Osteocyte (in vitro differentiated cells): ENCODE results near the gene TAS1R2. TPM values are rescaled to one million over a fixed set of nuclear protein-coding genes. Genes with fewer than 3 reads are reported as not detected.
"Not testable (repeated sequence)": the region's sequence is repeated elsewhere in the genome, so short reads cannot be mapped to it uniquely, and the experiment has no call there.

Experiments used
- DNase-seq: peaks from one replicate; pipeline ENCODE4 v3.0.0; 2021; ENCODE audit warnings: mixed read lengths; ENCODE audit not compliant: unreplicated experiment; ENCODE audit errors: extremely low spot score
- H3K27ac Mint-ChIP-seq: one replicate; pipeline ENCODE4 v1.8.0; 2021; ENCODE audit warnings: mild to moderate bottlenecking, mixed read lengths; ENCODE audit not compliant: unreplicated experiment
- H3K27me3 Mint-ChIP-seq: one replicate; pipeline ENCODE4 v1.8.0; 2021; ENCODE audit warnings: mixed read lengths; ENCODE audit not compliant: unreplicated experiment
- H3K36me3 Mint-ChIP-seq: one replicate; pipeline ENCODE4 v1.8.0; 2021; ENCODE audit warnings: mixed read lengths; ENCODE audit not compliant: unreplicated experiment
- H3K4me1 Mint-ChIP-seq: one replicate; pipeline ENCODE4 v1.8.0; 2021; ENCODE audit warnings: mixed read lengths; ENCODE audit not compliant: unreplicated experiment
- H3K4me3 Mint-ChIP-seq: one replicate; pipeline ENCODE4 v1.8.0; 2021; ENCODE audit warnings: mild to moderate bottlenecking, moderate library complexity, mixed read lengths; ENCODE audit not compliant: unreplicated experiment
- H3K9me3 Mint-ChIP-seq: one replicate; pipeline ENCODE4 v1.8.0; 2021; ENCODE audit warnings: mixed read lengths; ENCODE audit not compliant: unreplicated experiment
- total RNA-seq: library from RNA; stranded (reverse); gene quantifications from 2 replicates; pipeline ENCODE4 v1.2.1, GENCODE V29; 2021
- TF ChIP-seq, protein P1 (sequence below): fragments of 200-600 bp; sonication (generic); IDR thresholded peaks from 2 replicates; pipeline ENCODE4 v1.5.0; 2021; ENCODE audit warnings: antibody characterized with exemption, mild to moderate bottlenecking, moderate library complexity

The TAS1R2 gene
- total RNA-seq, 1 donor from 2014 or later: not detected

DNA sequence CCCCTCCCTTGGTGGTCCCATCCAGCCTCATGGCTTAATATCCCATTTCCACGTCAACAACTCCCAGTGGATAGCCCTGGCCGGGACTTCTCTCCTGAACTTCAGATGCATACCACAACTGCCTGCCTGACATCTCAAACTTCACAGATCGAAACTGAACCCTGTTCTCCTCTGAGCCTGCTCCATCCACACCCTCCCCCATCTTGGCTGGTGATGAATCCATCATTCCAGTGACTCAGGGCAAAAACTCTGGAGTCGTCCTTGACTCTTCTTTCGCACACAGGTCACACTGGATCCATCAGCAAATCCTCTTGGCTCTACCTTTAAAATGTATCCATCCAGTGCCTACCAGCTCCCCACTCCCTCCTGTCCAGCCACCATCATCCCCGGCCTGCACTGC is 3.9 kb downstream of the TAS1R2 start:
- no peaks in the 10 kb centered on the region for H3K27me3 Mint-ChIP-seq
- H3K4me1 Mint-ChIP-seq: no peaks in the 10 kb centered on the region
- no peak overlapping the region for H3K27ac Mint-ChIP-seq
- H3K9me3 Mint-ChIP-seq: no peaks in the 10 kb centered on the region
- TF ChIP-seq, protein P1, sequence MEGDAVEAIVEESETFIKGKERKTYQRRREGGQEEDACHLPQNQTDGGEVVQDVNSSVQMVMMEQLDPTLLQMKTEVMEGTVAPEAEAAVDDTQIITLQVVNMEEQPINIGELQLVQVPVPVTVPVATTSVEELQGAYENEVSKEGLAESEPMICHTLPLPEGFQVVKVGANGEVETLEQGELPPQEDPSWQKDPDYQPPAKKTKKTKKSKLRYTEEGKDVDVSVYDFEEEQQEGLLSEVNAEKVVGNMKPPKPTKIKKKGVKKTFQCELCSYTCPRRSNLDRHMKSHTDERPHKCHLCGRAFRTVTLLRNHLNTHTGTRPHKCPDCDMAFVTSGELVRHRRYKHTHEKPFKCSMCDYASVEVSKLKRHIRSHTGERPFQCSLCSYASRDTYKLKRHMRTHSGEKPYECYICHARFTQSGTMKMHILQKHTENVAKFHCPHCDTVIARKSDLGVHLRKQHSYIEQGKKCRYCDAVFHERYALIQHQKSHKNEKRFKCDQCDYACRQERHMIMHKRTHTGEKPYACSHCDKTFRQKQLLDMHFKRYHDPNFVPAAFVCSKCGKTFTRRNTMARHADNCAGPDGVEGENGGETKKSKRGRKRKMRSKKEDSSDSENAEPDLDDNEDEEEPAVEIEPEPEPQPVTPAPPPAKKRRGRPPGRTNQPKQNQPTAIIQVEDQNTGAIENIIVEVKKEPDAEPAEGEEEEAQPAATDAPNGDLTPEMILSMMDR: no peak
- H3K36me3 Mint-ChIP-seq: no peaks in the 10 kb centered on the region
- no peak for DNase-seq
- H3K4me3 Mint-ChIP-seq: no peak overlapping the region

DNA sequence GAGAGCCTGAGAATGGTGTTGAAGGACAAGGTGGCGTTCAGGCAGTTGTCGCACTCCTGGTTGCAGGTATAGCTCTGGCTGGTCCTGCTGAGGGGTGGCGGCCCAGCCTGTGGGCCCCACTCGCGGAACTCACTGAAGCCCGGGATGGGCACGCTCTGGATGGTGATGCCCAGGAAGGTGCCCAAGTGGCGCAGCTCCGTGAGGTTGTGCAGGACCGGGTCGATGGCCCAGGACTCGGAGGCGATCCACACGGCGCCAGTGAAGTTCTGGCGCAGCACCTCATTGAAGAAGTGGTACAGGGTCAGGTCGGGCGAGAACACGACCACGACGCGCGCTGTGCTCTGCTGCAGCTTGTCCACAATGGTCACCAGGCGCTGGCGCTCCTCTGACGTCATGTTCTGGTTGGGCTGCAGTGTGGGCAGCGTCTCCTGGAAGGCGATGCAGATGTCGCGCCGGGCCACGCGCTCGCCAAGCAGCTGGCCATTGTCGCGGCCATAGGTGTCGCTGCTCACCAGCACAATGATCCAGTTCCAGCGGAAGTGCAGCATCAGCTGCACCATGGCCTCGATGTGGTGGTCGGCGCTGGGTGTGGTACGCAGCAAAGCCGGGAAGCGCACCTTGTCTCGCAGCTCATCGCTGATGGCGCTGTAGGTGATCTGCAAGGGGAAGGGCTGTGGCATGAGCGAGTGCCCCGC is 5.0 kb downstream of the TAS1R2 start:
- Mint-ChIP-seq H3K36me3 (no peaks in the 10 kb centered on the region), H3K27ac (no peak overlapping the region), H3K27me3 (no peaks in the 10 kb centered on the region), H3K4me1 (no peaks in the 10 kb centered on the region), H3K4me3 (no peak overlapping the region), H3K9me3 (no peaks in the 10 kb centered on the region)
- TF ChIP-seq, protein P1: no peak
- no peak for DNase-seq

DNA sequence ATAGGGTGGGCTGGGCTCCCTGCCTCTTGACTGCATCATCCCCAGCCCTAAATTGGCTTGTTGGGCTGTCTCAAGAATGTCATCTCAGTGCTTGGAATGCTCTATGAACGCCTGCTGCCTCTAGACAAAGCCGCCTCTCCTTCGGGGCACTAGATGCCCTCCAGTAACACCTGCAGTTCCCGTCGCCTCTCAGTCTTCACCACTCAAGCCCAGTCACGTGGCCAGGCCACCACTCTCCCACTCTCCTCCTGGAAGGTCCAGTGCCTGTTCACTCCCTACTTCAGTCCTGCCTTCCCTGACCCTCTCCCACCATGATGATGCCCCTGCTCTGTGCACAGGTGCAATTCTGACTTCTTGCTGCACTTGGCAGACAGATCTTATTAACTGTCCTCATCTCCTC is 7.0 kb downstream of the TAS1R2 start:
- H3K4me1 Mint-ChIP-seq: no peaks in the 10 kb centered on the region
- H3K27ac Mint-ChIP-seq: no peak overlapping the region

DNA sequence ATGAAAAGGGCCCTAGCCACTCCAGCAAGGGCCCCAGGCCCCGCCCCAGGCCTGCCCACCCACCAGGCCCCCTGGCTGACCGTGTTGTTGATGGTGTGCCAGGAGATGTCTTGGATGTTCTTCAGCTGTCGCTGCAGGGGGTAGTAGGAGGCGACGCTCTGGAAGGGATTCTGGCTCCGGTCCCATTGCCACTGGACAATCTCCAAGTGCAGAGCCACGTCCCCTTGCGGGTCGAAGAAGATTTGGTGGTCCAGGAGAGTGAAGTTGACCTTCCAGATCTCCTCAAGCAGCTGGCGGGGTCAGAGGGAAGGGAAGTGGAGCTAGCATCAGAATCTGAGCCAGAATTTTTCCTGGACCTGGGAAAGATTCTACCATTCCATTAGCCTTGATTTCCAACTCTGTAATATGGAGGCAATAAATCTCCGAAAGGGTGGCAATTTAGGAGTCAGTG is 10.2 kb downstream of the TAS1R2 start:
- Mint-ChIP-seq H3K4me1 (no peaks in the 10 kb centered on the region), H3K27me3 (peaks cover 5% of the 10 kb centered on the region), H3K4me3 (no peak overlapping the region), H3K9me3 (no peaks in the 10 kb centered on the region), H3K36me3 (no peaks in the 10 kb centered on the region), H3K27ac (no peak overlapping the region)
- no peak for DNase-seq
- TF ChIP-seq, protein P1: no peak

More for the DNA sequence above, 7.0 kb downstream of the TAS1R2 start:
- no peaks in the 10 kb centered on the region for H3K36me3 Mint-ChIP-seq
- TF ChIP-seq, protein P1: no peak
- H3K27me3 Mint-ChIP-seq: peaks cover 2% of the 10 kb centered on the region
- no peak overlapping the region for H3K4me3 Mint-ChIP-seq
- H3K9me3 Mint-ChIP-seq: no peaks in the 10 kb centered on the region
- no peak for DNase-seq

DNA sequence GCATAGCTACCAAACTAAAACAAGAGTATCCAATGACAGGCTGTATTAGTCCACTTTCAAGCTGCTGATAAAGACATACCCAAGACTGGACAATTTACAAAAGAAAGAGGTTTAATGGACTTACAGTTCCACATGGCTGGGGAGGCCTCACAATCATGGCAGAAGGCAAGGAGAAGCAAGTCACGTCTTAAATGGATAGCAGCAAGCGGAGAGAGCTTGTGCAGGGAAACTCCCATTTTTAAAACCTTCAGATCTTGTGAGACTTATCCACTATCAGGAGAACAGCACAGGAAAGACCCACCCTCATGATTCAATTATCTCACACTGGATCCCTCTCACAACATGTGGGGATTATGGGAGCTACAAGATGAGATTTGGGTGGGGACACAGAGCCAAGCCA is 11.7 kb downstream of the TAS1R2 start:
- not testable (repeated sequence) for H3K4me3 Mint-ChIP-seq, H3K4me1 Mint-ChIP-seq, H3K27me3 Mint-ChIP-seq, H3K36me3 Mint-ChIP-seq, H3K9me3 Mint-ChIP-seq, DNase-seq, H3K27ac Mint-ChIP-seq
